WTC11 (cell line): ENCODE measurements around the gene DMC1. TPM values are rescaled to one million over a fixed set of nuclear protein-coding genes. Genes with fewer than 3 reads are reported as not detected.

Source experiments
- ATAC-seq: fragments of 200-7000 bp; cut with Tn5 transposase; 2 replicates; pipeline ENCODE4 v1.10.0; 2021; ENCODE audit warnings: mild to moderate bottlenecking, moderate library complexity
- CTCF ChIA-PET: fragments of 300-600 bp; sonication (Branson Sonifier 250); formaldehyde crosslinking; loops from one replicate; lab custom pipeline; 2021; ENCODE audit warnings: antibody characterized with exemption; lab: Charles Lee
- POLR2A ChIA-PET: fragments of 350-600 bp; sonication (Branson Sonifier 250); formaldehyde crosslinking; loops from one replicate; lab custom pipeline; 2021; ENCODE audit warnings: antibody characterized with exemption; lab: Charles Lee
- DNase-seq: peaks from one replicate; pipeline ENCODE4 v3.0.0; 2021; ENCODE audit warnings: low spot score
- H3K27ac Mint-ChIP-seq: 2 replicates; pipeline ENCODE4 v1.8.0; 2021; ENCODE audit warnings: mixed read lengths
- H3K27me3 Mint-ChIP-seq: 2 replicates; pipeline ENCODE4 v1.8.0; 2021; ENCODE audit warnings: low read depth, mild to moderate bottlenecking, moderate library complexity, mixed read lengths
- H3K36me3 Mint-ChIP-seq: 2 replicates; pipeline ENCODE4 v1.8.0; 2021; ENCODE audit warnings: mixed read lengths
- H3K4me1 Mint-ChIP-seq: 2 replicates; pipeline ENCODE4 v1.8.0; 2022; ENCODE audit warnings: mixed read lengths
- H3K4me3 Mint-ChIP-seq: 2 replicates; pipeline ENCODE4 v1.8.0; 2021; ENCODE audit warnings: mild to moderate bottlenecking, moderate library complexity, mixed read lengths
- H3K9me3 Mint-ChIP-seq: 2 replicates; pipeline ENCODE4 v1.8.0; 2021; ENCODE audit warnings: mixed read lengths
- ARID4B ChIP-seq: sonication (generic); formaldehyde crosslinking; IDR thresholded peaks from 2 replicates; pipeline ENCODE4 v1.8.0; 2023; ENCODE audit warnings: missing genetic modification reagents, mild to moderate bottlenecking, borderline replicate concordance
- CDX4 ChIP-seq: fragments of 250-450 bp; sonication (Bioruptor Pico); IDR thresholded peaks from 2 replicates; pipeline ENCODE4 v1.9.0; 2021; ENCODE audit warnings: moderate library complexity, mild to moderate bottlenecking, inconsistent platforms, borderline replicate concordance
- E2F5 ChIP-seq: sonication (generic); formaldehyde crosslinking; IDR thresholded peaks from 2 replicates; pipeline ENCODE4 v1.8.1; 2022; ENCODE audit warnings: mild to moderate bottlenecking, moderate library complexity, missing genetic modification reagents
- ERG ChIP-seq: fragments of 250-450 bp; sonication (Bioruptor Pico); IDR thresholded peaks from 2 replicates; pipeline ENCODE4 v1.8.0; 2021; ENCODE audit warnings: mild to moderate bottlenecking
- ESRRA ChIP-seq: sonication (generic); formaldehyde crosslinking; IDR thresholded peaks from 2 replicates; pipeline ENCODE4 v1.8.1; 2022; ENCODE audit warnings: mild to moderate bottlenecking, missing genetic modification reagents, borderline replicate concordance
- ETV6 ChIP-seq: sonication (generic); formaldehyde crosslinking; IDR thresholded peaks from 2 replicates; pipeline ENCODE4 v1.8.1; 2022; ENCODE audit warnings: mild to moderate bottlenecking, missing genetic modification reagents
- FOXP1 ChIP-seq: sonication (generic); formaldehyde crosslinking; IDR thresholded peaks from 2 replicates; pipeline ENCODE4 v1.8.0; 2022; ENCODE audit warnings: missing genetic modification reagents, mild to moderate bottlenecking, moderate library complexity, borderline replicate concordance
- HMGA2 ChIP-seq: fragments of 250-450 bp; sonication (Bioruptor Pico); IDR thresholded peaks from 2 replicates; pipeline ENCODE4 v1.4.0; 2021; ENCODE audit warnings: mild to moderate bottlenecking, moderate library complexity
- IRF1 ChIP-seq: sonication (generic); formaldehyde crosslinking; IDR thresholded peaks from 2 replicates; pipeline ENCODE4 v1.8.0; 2023; ENCODE audit warnings: missing genetic modification reagents
- NFYB ChIP-seq: sonication (generic); formaldehyde crosslinking; conservative IDR thresholded peaks from 2 replicates; pipeline ENCODE4 v1.8.0; 2022; ENCODE audit warnings: low read depth, missing genetic modification reagents
- NR1H2 ChIP-seq: sonication (generic); formaldehyde crosslinking; IDR thresholded peaks from 2 replicates; pipeline ENCODE4 v1.9.0; 2021; ENCODE audit warnings: mild to moderate bottlenecking, moderate library complexity, missing genetic modification reagents
- PRDM15 ChIP-seq: sonication (generic); formaldehyde crosslinking; IDR thresholded peaks from 2 replicates; pipeline ENCODE4 v1.8.0; 2022; ENCODE audit warnings: missing genetic modification reagents
- PRRX2 ChIP-seq: fragments of 250-450 bp; sonication (Bioruptor Pico); IDR thresholded peaks from 2 replicates; pipeline ENCODE4 v1.8.0; 2021; ENCODE audit warnings: mild to moderate bottlenecking
- SMAD3 ChIP-seq: sonication (generic); formaldehyde crosslinking; IDR thresholded peaks from 2 replicates; pipeline ENCODE4 v1.8.0; 2022; ENCODE audit warnings: missing genetic modification reagents, mild to moderate bottlenecking, borderline replicate concordance
- SOX15 ChIP-seq: fragments of 250-450 bp; sonication (Bioruptor Pico); IDR thresholded peaks from 2 replicates; pipeline ENCODE4 v1.9.0; 2021; ENCODE audit warnings: mild to moderate bottlenecking
- TCF7 ChIP-seq: sonication (generic); formaldehyde crosslinking; IDR thresholded peaks from 2 replicates; pipeline ENCODE4 v1.8.0; 2022; ENCODE audit warnings: mild to moderate bottlenecking, low read depth, missing genetic modification reagents, moderate library complexity
- ZNF396 ChIP-seq: fragments of 250-450 bp; sonication (Bioruptor Pico); IDR thresholded peaks from 2 replicates; pipeline ENCODE4 v1.8.0; 2021; ENCODE audit warnings: mild to moderate bottlenecking, moderate library complexity, borderline replicate concordance
- ZNF423 ChIP-seq: fragments of 250-450 bp; sonication (Bioruptor Pico); IDR thresholded peaks from 2 replicates; pipeline ENCODE4 v2.1.2; 2022; ENCODE audit warnings: mild to moderate bottlenecking, moderate library complexity
- total RNA-seq: library from RNA; stranded (reverse); gene quantifications from 3 replicates; pipeline ENCODE4 v1.2.3, GENCODE V29; 2021

The DMC1 gene
- total RNA-seq, 1 experiment from 2014 or later: 4.3 TPM

- ATAC-seq: no peak
- no peak overlapping the region for H3K4me3 Mint-ChIP-seq
- H3K9me3 Mint-ChIP-seq: peaks cover 15% of the 10 kb centered on the region
- peaks cover 23% of the 10 kb centered on the region for H3K36me3 Mint-ChIP-seq
- no peak for DNase-seq
- peaks cover 5% of the 10 kb centered on the region for H3K4me1 Mint-ChIP-seq
- TF ChIP-seq HMGA2 (CRISPR knock-in tag) (no peak), PRRX2 (CRISPR knock-in tag) (no peak), ZNF423 (CRISPR knock-in tag) (no peak), FOXP1 (no peak), TCF7 (CRISPR knock-in tag) (no peak)
- H3K27ac Mint-ChIP-seq: no peak overlapping the region
- no peaks in the 10 kb centered on the region for H3K27me3 Mint-ChIP-seq
- ChIA-PET POLR2A (no interaction called here), CTCF (no interaction called here)
Observed at GRCh38 chr22:38613588-38613987, 43.6 kb upstream of the DMC1 start.

- H3K4me3 Mint-ChIP-seq: no peak overlapping the region
- TF ChIP-seq ARID4B (CRISPR knock-in tag): no peak
- no peak for TF ChIP-seq E2F5
- no peak for TF ChIP-seq CDX4 (CRISPR knock-in tag)
- no peak for TF ChIP-seq SOX15 (CRISPR knock-in tag)
- no peak for TF ChIP-seq ERG (CRISPR knock-in tag)
- no peak for TF ChIP-seq IRF1 (CRISPR knock-in tag)
- no peak for TF ChIP-seq TCF7 (CRISPR knock-in tag)
- TF ChIP-seq FOXP1: no peak
- no peak for TF ChIP-seq ESRRA (CRISPR knock-in tag)
- TF ChIP-seq SMAD3 (CRISPR knock-in tag): no peak
- TF ChIP-seq, all 79 proteins: peak for 0
- Mint-ChIP-seq H3K27me3 (no peaks in the 10 kb centered on the region), H3K36me3 (peaks cover 11% of the 10 kb centered on the region), H3K4me1 (peaks cover 5% of the 10 kb centered on the region), H3K27ac (no peak overlapping the region), H3K9me3 (peaks cover 4% of the 10 kb centered on the region; the same call in 1 of the 2 replicates)
- ATAC-seq (no peak), DNase-seq (no peak)
- CTCF ChIA-PET: no interaction called here
- POLR2A ChIA-PET: no interaction called here
Observed at GRCh38 chr22:38612217-38613006, 42.4 kb upstream of the DMC1 start.

GRCh38 chr22:38611559-38611958 lies 41.6 kb upstream of the DMC1 start:
- DNase-seq: no peak
- Mint-ChIP-seq H3K36me3 (peaks cover 5% of the 10 kb centered on the region), H3K27ac (no peak overlapping the region), H3K4me1 (peaks cover 5% of the 10 kb centered on the region), H3K4me3 (no peak overlapping the region), H3K9me3 (0 out of 2 replicates have a peak, but pooled peaks cover 3% of the 10 kb centered on the region), H3K27me3 (no peaks in the 10 kb centered on the region)
- ATAC-seq: no peak
- ChIA-PET POLR2A (no interaction called here), CTCF (no interaction called here)
- no peak for TF ChIP-seq ETV6 (CRISPR knock-in tag)
- no peak for TF ChIP-seq NR1H2 (CRISPR knock-in tag)
- TF ChIP-seq ZNF396 (CRISPR knock-in tag): no peak
- no peak for TF ChIP-seq NFYB (CRISPR knock-in tag)
- TF ChIP-seq PRDM15: no peak
